Gastrocnemius medialis (tissue), 4 donors: ENCODE results near the gene IMP3.

Experiments used
- POLR2A ChIP-seq, 2 donors: fragments of 450-650 bp; IDR thresholded peaks; one replicate each; pipeline ENCODE4 v1.6.1; 2017; ENCODE audit warnings: antibody characterized with exemption in 2 of 2, mild to moderate bottlenecking in 2 of 2, moderate library complexity in 2 of 2
- TF ChIP-seq, protein P1 (sequence below), 5 experiments: fragments of 450-650 bp in 3 of 5; fragments of 200-600 bp in 2 of 5; sonication (generic) in 2 of 5; IDR thresholded peaks in 4 of 5; conservative IDR thresholded peaks in 1 of 5; 1 replicate in 4 of 5; 2 replicates in 1 of 5; pipeline ENCODE4 v1.5.1; 2016 to 2019; ENCODE audit warnings: antibody characterized with exemption in 5 of 5, mild to moderate bottlenecking in 3 of 5, moderate library complexity in 3 of 5

DNA sequence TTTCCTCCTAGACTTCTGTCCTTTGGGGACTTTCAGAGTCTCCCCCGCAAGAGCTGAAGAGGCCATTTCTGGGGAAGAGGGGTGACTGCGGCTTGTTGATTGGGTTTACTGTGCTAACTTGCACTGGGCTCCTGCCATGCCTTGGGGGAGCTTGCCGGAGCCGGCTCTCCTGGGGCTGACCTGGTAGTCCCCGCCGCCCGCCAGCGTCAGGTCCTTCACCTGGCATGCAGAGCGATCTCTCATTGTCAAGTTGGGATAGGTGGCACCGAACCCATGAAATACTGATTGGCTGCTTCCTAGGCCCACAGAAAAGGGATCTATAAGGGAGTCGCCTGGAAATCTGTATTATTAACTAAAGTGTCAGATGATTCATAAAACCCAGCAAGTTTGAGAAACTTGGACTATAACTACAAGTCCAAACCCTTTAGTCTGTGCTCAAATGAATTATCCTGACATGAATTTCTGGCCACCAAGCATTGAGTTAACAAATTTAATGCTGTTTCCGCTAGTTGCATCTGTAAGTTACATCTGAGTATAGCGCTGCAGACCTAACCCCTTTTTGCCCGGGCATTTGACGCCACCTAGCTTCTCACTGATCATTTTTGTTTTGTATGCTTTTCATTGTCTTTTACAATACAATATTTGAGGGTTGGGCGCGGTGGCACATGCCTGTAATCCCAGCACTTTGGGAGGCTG, 607 bp upstream of the IMP3 start:
- TF ChIP-seq, protein P1, sequence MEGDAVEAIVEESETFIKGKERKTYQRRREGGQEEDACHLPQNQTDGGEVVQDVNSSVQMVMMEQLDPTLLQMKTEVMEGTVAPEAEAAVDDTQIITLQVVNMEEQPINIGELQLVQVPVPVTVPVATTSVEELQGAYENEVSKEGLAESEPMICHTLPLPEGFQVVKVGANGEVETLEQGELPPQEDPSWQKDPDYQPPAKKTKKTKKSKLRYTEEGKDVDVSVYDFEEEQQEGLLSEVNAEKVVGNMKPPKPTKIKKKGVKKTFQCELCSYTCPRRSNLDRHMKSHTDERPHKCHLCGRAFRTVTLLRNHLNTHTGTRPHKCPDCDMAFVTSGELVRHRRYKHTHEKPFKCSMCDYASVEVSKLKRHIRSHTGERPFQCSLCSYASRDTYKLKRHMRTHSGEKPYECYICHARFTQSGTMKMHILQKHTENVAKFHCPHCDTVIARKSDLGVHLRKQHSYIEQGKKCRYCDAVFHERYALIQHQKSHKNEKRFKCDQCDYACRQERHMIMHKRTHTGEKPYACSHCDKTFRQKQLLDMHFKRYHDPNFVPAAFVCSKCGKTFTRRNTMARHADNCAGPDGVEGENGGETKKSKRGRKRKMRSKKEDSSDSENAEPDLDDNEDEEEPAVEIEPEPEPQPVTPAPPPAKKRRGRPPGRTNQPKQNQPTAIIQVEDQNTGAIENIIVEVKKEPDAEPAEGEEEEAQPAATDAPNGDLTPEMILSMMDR (IDR thresholded peaks at IDR 0.05 in 4 of 5, conservative IDR thresholded peaks at IDR 0.05 in 1 of 5), result peak in 1 of 5 experiments; percentile 15
- TF ChIP-seq POLR2A (IDR thresholded peaks at IDR 0.05), result no peak
